ENCODE results near the gene KRT33B.
"Not testable (repeated sequence)": the region's sequence is repeated elsewhere in the genome, so short reads cannot be mapped to it uniquely, and the experiment has no call there.

KRT33B gene

GRCh38 chr17:41393826-41394225 lies 24.2 kb upstream of the KRT33B start:
- DNase-seq (ENCODE audit: low spot score) = no peak

- DNase-seq (ENCODE audit: low spot score) = no peak
Measured at GRCh38 chr17:41393294-41393693, 23.7 kb upstream of the KRT33B start.

- DNase-seq (ENCODE audit: low spot score) = no peak
Measured at GRCh38 chr17:41392278-41392677, 22.7 kb upstream of the KRT33B start.

GRCh38 chr17:41391535-41391934 lies 21.9 kb upstream of the KRT33B start:
- DNase-seq (ENCODE audit: low spot score) = no peak

GRCh38 chr17:41390411-41390938 lies 20.9 kb upstream of the KRT33B start:
- no peak for DNase-seq (ENCODE audit: low spot score)

GRCh38 chr17:41387670-41388069 lies 18.1 kb upstream of the KRT33B start:
- DNase-seq (ENCODE audit: low spot score) = no peak

- no peak for DNase-seq (ENCODE audit: low spot score)
Measured at GRCh38 chr17:41386227-41386626, 16.6 kb upstream of the KRT33B start.

GRCh38 chr17:41383690-41384089 lies 14.1 kb upstream of the KRT33B start:
- DNase-seq (ENCODE audit: low spot score) = no peak

- DNase-seq (ENCODE audit: low spot score) = no peak
Measured at GRCh38 chr17:41382394-41382793, 12.8 kb upstream of the KRT33B start.

- DNase-seq (ENCODE audit: low spot score) = not testable (repeated sequence)
Measured at GRCh38 chr17:41381943-41382342, 12.3 kb upstream of the KRT33B start, which contains the start of gene KRT34. Gene KRT34 (minus strand): TSS chr17:41382306. CDS start chr17:41382246, 60 bp downstream.

- DNase-seq (ENCODE audit: low spot score) = not testable (repeated sequence)
Measured at GRCh38 chr17:41380091-41380490, 10.5 kb upstream of the KRT33B start.

- DNase-seq (ENCODE audit: low spot score) = no peak
Measured at GRCh38 chr17:41377546-41377945, 7.9 kb upstream of the KRT33B start.

- DNase-seq (ENCODE audit: low spot score) = no peak
Measured at GRCh38 chr17:41369023-41369422, 590 bp downstream of the KRT33B start.

GRCh38 chr17:41367426-41368075 lies 2.1 kb downstream of the KRT33B start:
- no peak for DNase-seq (ENCODE audit: low spot score)

- no peak for DNase-seq (ENCODE audit: low spot score)
Measured at GRCh38 chr17:41366070-41366469, 3.5 kb downstream of the KRT33B start.

GRCh38 chr17:41363881-41364280 lies 5.7 kb downstream of the KRT33B start:
- no peak for DNase-seq (ENCODE audit: low spot score)

GRCh38 chr17:41360296-41360995 lies 9.2 kb downstream of the KRT33B start:
- DNase-seq (ENCODE audit: low spot score) = no peak

- no peak for DNase-seq (ENCODE audit: low spot score)
Measured at GRCh38 chr17:41354536-41354935, 15.1 kb downstream of the KRT33B start.

GRCh38 chr17:41352597-41353366 lies 16.8 kb downstream of the KRT33B start:
- no peak for DNase-seq (ENCODE audit: low spot score)

GRCh38 chr17:41351177-41351576 lies 18.4 kb downstream of the KRT33B start:
- DNase-seq (ENCODE audit: low spot score) = no peak

GRCh38 chr17:41350381-41350878 lies 19.2 kb downstream of the KRT33B start, which contains the start of gene KRT33A:
Gene KRT33A (minus strand): TSS chr17:41350828. CDS start chr17:41350767, 61 bp downstream.
- not testable (repeated sequence) for DNase-seq (ENCODE audit: low spot score)

Data from left forelimb (tissue), 1 donor.